Activated naive CD8-positive, alpha-beta T cell treated with anti-CD3 and anti-CD28 coated beads for 36 hours (primary cell): ENCODE measurements around the gene PLEKHM3. TPM values are rescaled to one million over a fixed set of nuclear protein-coding genes. Genes with fewer than 3 reads are reported as not detected.

ENCODE experiments used
- DNase-seq: peaks from one replicate; pipeline ENCODE4 v3.0.0; 2021
- H3K27ac Mint-ChIP-seq: one replicate; pipeline ENCODE4 v1.8.0; 2022; ENCODE audit warnings: mild to moderate bottlenecking, moderate library complexity, mixed read lengths
- H3K27me3 Mint-ChIP-seq: one replicate; pipeline ENCODE4 v1.8.0; 2022; ENCODE audit warnings: mild to moderate bottlenecking, mixed read lengths
- H3K36me3 Mint-ChIP-seq: one replicate; pipeline ENCODE4 v1.8.0; 2021; ENCODE audit warnings: mild to moderate bottlenecking, mixed read lengths
- H3K4me1 Mint-ChIP-seq: one replicate; pipeline ENCODE4 v1.8.0; 2021; ENCODE audit warnings: mixed read lengths
- H3K4me3 Mint-ChIP-seq: one replicate; pipeline ENCODE4 v1.8.0; 2022; ENCODE audit warnings: mild to moderate bottlenecking, moderate library complexity, mixed read lengths
- H3K9me3 Mint-ChIP-seq: one replicate; pipeline ENCODE4 v1.8.0; 2022; ENCODE audit warnings: mixed read lengths
- total RNA-seq, 2 experiments: library from RNA; stranded (reverse); gene quantifications; one replicate each; pipeline ENCODE4 v1.2.3, GENCODE V29; 2021

The PLEKHM3 gene
- total RNA-seq, 2 experiments from 2014 or later, result 4.5 to 4.8 TPM

DNA sequence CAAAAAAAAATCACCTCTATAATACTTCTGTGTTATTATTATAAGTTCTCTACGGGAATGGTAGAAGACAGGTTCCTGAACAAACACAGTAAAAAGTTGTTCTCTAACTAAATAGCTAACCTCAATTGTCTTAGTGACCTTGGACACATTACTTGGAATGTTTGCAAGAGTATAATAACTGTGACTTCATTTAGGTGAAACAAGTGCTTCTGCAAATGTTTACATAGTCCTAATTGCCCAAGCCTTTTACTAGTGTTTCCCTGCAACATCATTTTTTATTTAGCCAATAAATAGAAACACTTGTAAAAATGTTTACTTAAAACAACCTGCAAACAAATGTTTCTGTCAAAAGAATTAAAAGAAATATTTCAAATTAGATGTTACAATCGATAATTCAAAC lies 9.9 kb downstream of the PLEKHM3 start:
- Mint-ChIP-seq H3K36me3 (peaks cover 12% of the 10 kb centered on the region), H3K4me3 (no peak overlapping the region), H3K27ac (no peak overlapping the region), H3K4me1 (peaks cover 32% of the 10 kb centered on the region), H3K27me3 (no peaks in the 10 kb centered on the region), H3K9me3 (no peaks in the 10 kb centered on the region)
- DNase-seq, result no peak

DNA sequence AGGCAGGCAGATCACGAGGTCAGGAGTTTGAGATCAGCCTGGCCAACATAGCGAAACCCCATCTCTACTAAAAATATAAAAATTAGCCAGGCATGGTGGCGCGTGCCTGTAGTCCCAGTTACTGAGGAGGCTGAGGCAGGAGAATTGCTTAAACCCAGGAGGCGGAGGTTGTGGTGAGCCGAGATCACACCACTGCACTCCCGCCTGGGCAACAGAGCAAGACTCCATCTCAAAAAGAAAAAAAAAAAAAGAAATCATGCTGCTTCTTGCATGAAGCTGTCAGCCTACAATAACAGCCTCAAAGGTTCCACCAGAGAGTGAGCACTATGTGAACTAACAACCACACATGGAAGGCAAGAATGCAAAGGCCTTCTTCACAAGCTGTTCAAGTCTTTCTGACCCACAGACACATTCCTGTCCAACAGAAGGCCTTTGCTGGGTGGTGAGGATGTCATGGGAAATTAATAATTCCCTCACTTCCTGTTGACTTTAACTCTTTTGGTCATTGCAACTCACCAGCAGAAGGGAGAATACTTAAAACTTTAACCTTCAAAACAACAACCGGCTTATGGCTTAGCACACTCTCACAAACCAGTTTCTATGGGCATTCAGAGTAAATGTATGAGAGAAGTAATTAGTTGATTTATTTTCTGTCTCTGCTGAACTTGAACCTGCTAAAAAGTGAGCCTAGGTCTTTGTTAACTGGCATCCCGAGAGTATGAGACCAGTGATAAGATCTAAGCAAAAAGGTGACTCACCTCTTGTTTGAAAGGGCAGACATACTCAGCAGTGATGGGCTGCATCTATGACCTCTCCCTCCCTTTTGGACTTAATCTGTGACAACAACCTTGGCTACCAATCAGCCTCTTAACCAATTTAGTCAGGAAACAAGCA lies 11.8 kb downstream of the PLEKHM3 start:
- no peak for DNase-seq
- Mint-ChIP-seq H3K36me3 (peaks cover 3% of the 10 kb centered on the region), H3K27me3 (no peaks in the 10 kb centered on the region), H3K4me1 (peaks cover 31% of the 10 kb centered on the region), H3K9me3 (no peaks in the 10 kb centered on the region), H3K27ac (peak overlapping the region; percentile 32), H3K4me3 (no peak overlapping the region)

- H3K4me3 Mint-ChIP-seq, result no peak overlapping the region
- H3K36me3 Mint-ChIP-seq, result no peaks in the 10 kb centered on the region
- H3K27me3 Mint-ChIP-seq, result no peaks in the 10 kb centered on the region
- DNase-seq, result no peak
- H3K9me3 Mint-ChIP-seq, result no peaks in the 10 kb centered on the region
- peaks cover 23% of the 10 kb centered on the region for H3K4me1 Mint-ChIP-seq
- H3K27ac Mint-ChIP-seq, result no peak overlapping the region
Observed at GRCh38 chr2:208012449-208012848, 12.9 kb downstream of the PLEKHM3 start.

- Mint-ChIP-seq H3K36me3 (peaks cover 3% of the 10 kb centered on the region), H3K27me3 (no peaks in the 10 kb centered on the region), H3K9me3 (no peaks in the 10 kb centered on the region), H3K4me1 (peaks cover 18% of the 10 kb centered on the region), H3K27ac (no peak overlapping the region), H3K4me3 (no peak overlapping the region)
- no peak for DNase-seq
Observed at GRCh38 chr2:208010506-208010905, 14.8 kb downstream of the PLEKHM3 start.

GRCh38 chr2:208006833-208007232 lies 18.5 kb downstream of the PLEKHM3 start:
- Mint-ChIP-seq H3K27ac (no peak overlapping the region), H3K4me1 (peaks cover 8% of the 10 kb centered on the region)

DNA sequence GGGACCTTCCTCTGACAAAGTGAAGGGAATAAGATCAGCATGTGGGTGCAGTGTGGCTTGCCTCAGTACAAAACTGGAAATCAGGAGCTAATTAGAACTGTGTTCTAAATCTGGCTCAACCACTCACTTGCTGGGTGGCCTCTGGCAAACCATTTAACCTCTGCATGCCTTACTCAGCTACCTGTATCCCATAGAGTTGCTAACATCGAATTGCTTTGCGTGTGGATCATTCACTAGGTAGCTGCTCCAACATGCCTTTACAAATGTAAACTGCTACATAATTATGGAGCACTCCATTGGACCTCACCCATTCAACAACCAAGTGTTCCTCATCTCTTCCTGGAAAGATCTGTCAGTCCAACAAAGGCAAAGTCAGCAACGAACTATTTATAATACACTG lies 19.0 kb downstream of the PLEKHM3 start:
- Mint-ChIP-seq H3K4me1 (peaks cover 8% of the 10 kb centered on the region), H3K27me3 (no peaks in the 10 kb centered on the region), H3K4me3 (no peak overlapping the region), H3K36me3 (peaks cover 7% of the 10 kb centered on the region), H3K27ac (no peak overlapping the region), H3K9me3 (no peaks in the 10 kb centered on the region)
- DNase-seq, result no peak

More at GRCh38 chr2:208006833-208007232, 18.5 kb downstream of the PLEKHM3 start:
- Mint-ChIP-seq H3K9me3 (no peaks in the 10 kb centered on the region), H3K4me3 (no peak overlapping the region), H3K36me3 (peaks cover 4% of the 10 kb centered on the region), H3K27me3 (no peaks in the 10 kb centered on the region)
- no peak for DNase-seq

GRCh38 chr2:208001924-208002323 lies 23.4 kb downstream of the PLEKHM3 start:
- Mint-ChIP-seq H3K9me3 (no peaks in the 10 kb centered on the region), H3K27ac (no peak overlapping the region), H3K27me3 (no peaks in the 10 kb centered on the region), H3K4me1 (peaks cover 4% of the 10 kb centered on the region), H3K36me3 (peaks cover 16% of the 10 kb centered on the region), H3K4me3 (no peak overlapping the region)
- DNase-seq, result no peak

- no peak for DNase-seq
- no peaks in the 10 kb centered on the region for H3K27me3 Mint-ChIP-seq
- peaks cover 10% of the 10 kb centered on the region for H3K4me1 Mint-ChIP-seq
- H3K27ac Mint-ChIP-seq, result no peak overlapping the region
- H3K4me3 Mint-ChIP-seq, result no peak overlapping the region
- no peaks in the 10 kb centered on the region for H3K9me3 Mint-ChIP-seq
- H3K36me3 Mint-ChIP-seq, result peaks cover 15% of the 10 kb centered on the region
Observed at GRCh38 chr2:208000701-208001395, 24.5 kb downstream of the PLEKHM3 start.

DNA sequence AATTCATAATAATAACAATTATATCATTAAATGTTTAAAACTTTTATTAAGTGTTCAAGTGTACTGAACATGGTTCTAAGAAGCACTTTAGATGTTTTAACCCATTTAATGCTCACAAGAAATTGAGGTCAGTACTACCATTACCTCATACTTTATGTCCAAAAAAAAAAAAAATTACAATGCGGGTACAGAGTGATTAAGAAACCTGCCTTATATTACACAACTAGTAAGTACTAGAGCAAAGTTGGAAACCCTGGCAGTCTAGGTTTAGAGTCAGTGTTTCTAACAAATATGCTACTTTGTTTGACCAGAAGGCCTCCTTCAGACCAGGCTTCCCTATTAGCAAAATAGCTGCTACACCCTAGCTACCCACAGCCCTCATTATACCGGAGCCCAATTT lies 28.5 kb downstream of the PLEKHM3 start:
- no peaks in the 10 kb centered on the region for H3K27me3 Mint-ChIP-seq
- DNase-seq, result no peak
- no peak overlapping the region for H3K4me3 Mint-ChIP-seq
- H3K4me1 Mint-ChIP-seq, result peaks cover 23% of the 10 kb centered on the region
- H3K36me3 Mint-ChIP-seq, result peaks cover 19% of the 10 kb centered on the region
- H3K9me3 Mint-ChIP-seq, result no peaks in the 10 kb centered on the region
- H3K27ac Mint-ChIP-seq, result no peak overlapping the region

DNA sequence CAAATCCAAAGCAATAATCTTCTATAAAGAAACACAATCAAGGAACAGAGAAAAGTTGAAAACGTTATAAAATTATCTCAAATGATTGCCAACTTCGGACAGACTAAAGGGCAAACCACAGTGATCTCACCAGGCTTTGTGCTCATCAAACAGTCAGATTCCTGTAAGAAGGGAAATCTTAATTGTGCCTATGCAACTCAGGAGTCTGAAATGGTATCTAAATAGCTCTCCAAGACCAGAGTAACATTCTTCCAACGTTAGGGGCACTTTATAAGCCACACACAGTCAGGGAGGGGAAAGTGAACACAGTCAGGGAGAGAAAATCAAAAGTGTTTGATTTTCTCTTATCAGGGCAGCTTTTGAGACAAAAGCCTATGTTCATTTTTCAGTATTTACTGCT lies 29.4 kb downstream of the PLEKHM3 start:
- no peak overlapping the region for H3K27ac Mint-ChIP-seq
- DNase-seq, result no peak
- peaks cover 23% of the 10 kb centered on the region for H3K4me1 Mint-ChIP-seq
- H3K36me3 Mint-ChIP-seq, result peaks cover 17% of the 10 kb centered on the region
- no peak overlapping the region for H3K4me3 Mint-ChIP-seq
- no peaks in the 10 kb centered on the region for H3K27me3 Mint-ChIP-seq
- no peaks in the 10 kb centered on the region for H3K9me3 Mint-ChIP-seq

GRCh38 chr2:207993151-207993763 lies 32.1 kb downstream of the PLEKHM3 start:
- DNase-seq, result no peak
- H3K9me3 Mint-ChIP-seq, result no peaks in the 10 kb centered on the region
- H3K27ac Mint-ChIP-seq, result no peak overlapping the region
- no peak overlapping the region for H3K4me3 Mint-ChIP-seq
- H3K4me1 Mint-ChIP-seq, result peaks cover 23% of the 10 kb centered on the region
- peaks cover 8% of the 10 kb centered on the region for H3K36me3 Mint-ChIP-seq
- no peaks in the 10 kb centered on the region for H3K27me3 Mint-ChIP-seq

DNA sequence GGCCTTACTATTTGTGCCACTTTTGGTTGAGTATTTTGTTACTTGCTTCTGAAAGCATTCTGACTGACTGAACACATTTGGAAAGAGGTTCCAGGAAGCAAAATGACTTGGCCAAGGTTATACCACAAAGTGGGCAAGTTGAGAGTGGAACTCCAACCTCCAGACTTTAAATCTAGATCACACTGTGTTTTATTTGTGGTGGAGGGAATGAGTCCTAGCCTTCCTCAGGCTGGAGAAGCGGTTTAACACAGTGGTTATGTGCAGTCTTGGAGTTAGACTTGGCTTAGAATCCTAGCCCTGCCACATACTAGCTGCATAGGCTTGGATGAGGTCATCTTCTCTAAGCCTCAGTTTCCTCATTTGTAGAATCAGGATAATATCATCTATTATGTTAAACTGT lies 33.4 kb downstream of the PLEKHM3 start:
- Mint-ChIP-seq H3K9me3 (no peaks in the 10 kb centered on the region), H3K27me3 (no peaks in the 10 kb centered on the region), H3K4me3 (no peak overlapping the region), H3K4me1 (peaks cover 20% of the 10 kb centered on the region), H3K27ac (no peak overlapping the region), H3K36me3 (peaks cover 6% of the 10 kb centered on the region)
- DNase-seq, result no peak

DNA sequence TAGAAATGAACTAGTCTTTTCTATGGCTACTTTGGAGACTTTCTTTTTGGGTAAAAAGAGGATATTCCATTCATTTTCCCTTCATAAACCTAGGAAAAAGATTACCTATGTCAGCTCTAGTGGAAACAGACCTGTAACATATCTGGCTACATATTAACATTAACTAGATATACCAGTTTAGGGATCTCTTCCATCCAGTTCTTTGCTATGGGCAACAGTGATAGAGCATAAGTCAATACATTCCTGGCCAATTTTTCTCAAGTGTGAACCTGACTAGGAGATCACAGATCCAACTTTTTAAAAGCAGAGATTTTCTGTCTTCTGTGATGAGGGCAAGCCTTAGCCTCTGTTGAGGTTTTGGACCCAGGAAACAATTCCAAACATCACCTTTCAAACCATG lies 34.5 kb downstream of the PLEKHM3 start:
- no peaks in the 10 kb centered on the region for H3K27me3 Mint-ChIP-seq
- peaks cover 13% of the 10 kb centered on the region for H3K4me1 Mint-ChIP-seq
- no peak for DNase-seq
- H3K36me3 Mint-ChIP-seq, result peaks cover 6% of the 10 kb centered on the region
- H3K27ac Mint-ChIP-seq, result no peak overlapping the region
- no peaks in the 10 kb centered on the region for H3K9me3 Mint-ChIP-seq
- no peak overlapping the region for H3K4me3 Mint-ChIP-seq

- no peaks in the 10 kb centered on the region for H3K27me3 Mint-ChIP-seq
- no peak for DNase-seq
- no peak overlapping the region for H3K27ac Mint-ChIP-seq
- H3K4me1 Mint-ChIP-seq, result peaks cover 9% of the 10 kb centered on the region
- H3K9me3 Mint-ChIP-seq, result no peaks in the 10 kb centered on the region
- H3K4me3 Mint-ChIP-seq, result no peak overlapping the region
- peaks cover 4% of the 10 kb centered on the region for H3K36me3 Mint-ChIP-seq
Observed at GRCh38 chr2:207988975-207989374, 36.4 kb downstream of the PLEKHM3 start.

GRCh38 chr2:207987025-207987716 lies 38.2 kb downstream of the PLEKHM3 start:
- DNase-seq, result no peak
- Mint-ChIP-seq H3K27me3 (no peaks in the 10 kb centered on the region), H3K27ac (no peak overlapping the region), H3K4me3 (no peak overlapping the region), H3K36me3 (no peaks in the 10 kb centered on the region), H3K9me3 (no peaks in the 10 kb centered on the region), H3K4me1 (peaks cover 10% of the 10 kb centered on the region)
